ENCODE data around the gene KCNS3. TPM values are rescaled to one million over a fixed set of nuclear protein-coding genes. Genes with fewer than 3 reads are reported as not detected.

The KCNS3 gene
- total RNA-seq, 1 donor from 2014 or later = 26.9 TPM

GRCh38 chr2:17876590-17876989 is 1.9 kb upstream of the KCNS3 start:
- no peak for TF ChIP-seq CTCF (conservative IDR thresholded peaks at IDR 0.05; ENCODE audit: low read depth, low read length)
- no peak overlapping the region for H3K4me3 ChIP-seq (ENCODE audit: low read depth, low read length)
- no peak for DNase-seq (ENCODE audit: low read depth)

GRCh38 chr2:17877811-17878280 is 621 bp upstream of the KCNS3 start:
- TF ChIP-seq CTCF (conservative IDR thresholded peaks at IDR 0.05; ENCODE audit: low read depth, low read length) = no peak
- no peak for DNase-seq (ENCODE audit: low read depth)
- peak overlapping the region; percentile 67 for H3K4me3 ChIP-seq (ENCODE audit: low read depth, low read length)

GRCh38 chr2:17879137-17879912 is 858 bp downstream of the KCNS3 start:
- DNase-seq (ENCODE audit: low read depth) = no peak
- peak overlapping the region; percentile 90 for H3K4me3 ChIP-seq (ENCODE audit: low read depth, low read length)
- TF ChIP-seq CTCF (conservative IDR thresholded peaks at IDR 0.05; ENCODE audit: low read depth, low read length) = peak; percentile 28

- H3K4me3 ChIP-seq (ENCODE audit: low read depth, low read length) = peak overlapping the region; percentile 90
- no peak for DNase-seq (ENCODE audit: low read depth)
- no peak for TF ChIP-seq CTCF (conservative IDR thresholded peaks at IDR 0.05; ENCODE audit: low read depth, low read length)
Observed at GRCh38 chr2:17879913-17880274, 1.4 kb downstream of the KCNS3 start.

GRCh38 chr2:17892770-17893534 is 14.5 kb downstream of the KCNS3 start:
- DNase-seq (ENCODE audit: low read depth) = no peak
- TF ChIP-seq CTCF (conservative IDR thresholded peaks at IDR 0.05; ENCODE audit: low read depth, low read length) = no peak
- H3K4me3 ChIP-seq (ENCODE audit: low read depth, low read length) = no peak overlapping the region

- no peak for DNase-seq (ENCODE audit: low read depth)
- H3K4me3 ChIP-seq (ENCODE audit: low read depth, low read length) = no peak overlapping the region
- TF ChIP-seq CTCF (conservative IDR thresholded peaks at IDR 0.05; ENCODE audit: low read depth, low read length) = no peak
Observed at GRCh38 chr2:17894005-17894404, 15.5 kb downstream of the KCNS3 start.
